Measurements from ENCODE around the gene WARS2.

WARS2 gene

DNA sequence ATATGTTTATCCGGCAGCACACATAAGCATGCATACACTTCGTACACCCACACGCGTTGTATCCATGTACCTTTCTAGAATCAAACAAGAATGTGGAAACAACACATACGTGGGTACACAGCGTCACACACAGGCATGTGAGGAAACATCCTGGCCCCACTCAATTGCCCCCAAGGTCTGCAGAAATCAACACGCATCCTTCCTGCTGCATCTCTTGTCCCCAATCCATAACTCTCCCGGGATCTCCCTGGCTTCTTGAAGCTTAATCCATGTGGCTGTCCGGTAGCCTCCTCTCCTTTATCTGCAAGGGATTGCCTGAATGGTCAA is 146.8 kb downstream of the WARS2 start:
- DNase-seq: no peak

DNA sequence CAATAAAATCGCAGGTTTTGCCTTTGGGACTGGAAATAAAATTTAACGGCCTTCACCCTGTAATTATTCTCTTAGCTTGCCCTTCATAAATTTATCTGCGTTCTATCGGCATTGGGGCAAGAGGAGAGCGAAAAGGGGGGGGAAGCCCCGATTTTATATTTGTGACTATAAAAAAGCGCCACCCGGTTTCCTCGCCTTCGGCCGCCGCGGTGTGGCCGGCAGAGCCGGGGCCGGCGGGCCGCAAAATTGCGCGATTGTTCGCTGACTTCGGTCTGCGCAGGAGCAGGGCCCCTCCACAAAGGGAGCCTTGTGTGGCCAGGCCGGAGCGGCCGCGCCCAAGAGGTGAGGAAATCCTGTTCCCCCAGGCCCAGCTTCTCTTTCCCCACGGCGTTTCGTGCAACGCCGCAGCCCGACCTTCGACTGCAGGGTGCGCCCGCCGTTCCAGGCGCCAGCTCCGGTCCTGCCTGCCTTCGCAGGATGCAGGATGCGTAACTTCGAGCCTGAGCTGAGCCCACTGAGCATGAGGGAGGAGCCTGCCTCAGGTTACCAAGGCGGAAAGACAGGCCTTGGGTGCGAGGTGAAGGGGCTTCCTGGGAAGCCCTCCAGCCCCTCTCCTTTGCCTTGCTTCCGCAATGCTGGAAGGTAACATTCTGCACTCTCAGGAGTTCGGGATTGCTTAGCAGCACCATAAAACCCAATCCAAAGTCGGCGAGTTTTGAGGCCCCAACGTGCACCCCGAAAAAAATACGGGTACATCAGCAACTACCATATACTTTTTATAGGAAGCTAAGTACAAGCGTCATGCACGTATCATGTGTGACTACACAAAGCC is 147.4 kb downstream of the WARS2 start:
- DNase-seq: no peak

DNA sequence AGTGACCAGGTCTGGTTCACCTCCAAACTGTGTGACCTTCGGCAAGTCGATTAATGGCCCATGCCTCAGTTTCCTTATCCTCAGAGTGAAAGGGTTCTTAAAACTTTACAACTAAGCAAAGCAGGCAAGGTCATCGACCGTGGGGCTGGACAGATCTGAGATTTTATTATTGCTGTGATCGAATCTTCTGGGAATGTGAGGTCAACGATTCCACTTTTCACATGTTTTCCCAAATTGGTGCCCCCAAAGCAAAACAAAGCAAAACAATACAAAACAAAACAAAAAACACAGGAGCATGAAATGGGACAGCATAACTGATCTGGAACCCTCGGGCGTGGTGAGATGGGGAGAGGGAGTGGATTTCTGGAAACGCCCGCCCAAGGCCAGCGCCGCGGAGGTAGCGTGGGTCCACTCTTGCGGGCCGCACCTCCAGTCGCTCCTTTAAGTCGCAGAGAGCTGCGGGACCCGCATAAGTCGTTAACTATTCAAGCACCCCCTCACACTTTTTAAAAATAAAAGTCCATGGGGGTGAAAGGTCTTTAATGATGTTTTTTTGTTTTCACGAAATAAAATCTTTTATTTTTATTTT is 148.1 kb downstream of the WARS2 start:
- DNase-seq: no peak

DNA sequence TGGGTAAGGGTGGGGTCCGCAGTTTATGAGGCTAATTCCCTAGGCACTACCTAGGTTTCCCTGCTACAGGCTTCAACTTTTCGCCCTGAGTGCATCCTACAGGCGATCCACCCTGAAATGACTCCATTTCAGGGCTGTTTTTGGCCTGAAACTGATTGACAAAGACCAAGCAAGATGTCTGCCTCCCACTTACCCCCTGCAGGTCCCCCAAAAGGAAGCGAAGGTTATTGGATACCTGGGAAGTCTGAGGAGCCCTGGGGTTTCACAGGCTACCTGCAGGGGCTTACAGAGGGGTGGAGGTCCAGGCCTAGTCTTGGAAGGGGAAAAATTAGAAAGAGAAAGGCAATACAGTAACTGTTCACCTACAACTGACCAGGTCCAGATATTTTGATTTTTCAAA is 149.0 kb downstream of the WARS2 start:
- no peak for DNase-seq

DNA sequence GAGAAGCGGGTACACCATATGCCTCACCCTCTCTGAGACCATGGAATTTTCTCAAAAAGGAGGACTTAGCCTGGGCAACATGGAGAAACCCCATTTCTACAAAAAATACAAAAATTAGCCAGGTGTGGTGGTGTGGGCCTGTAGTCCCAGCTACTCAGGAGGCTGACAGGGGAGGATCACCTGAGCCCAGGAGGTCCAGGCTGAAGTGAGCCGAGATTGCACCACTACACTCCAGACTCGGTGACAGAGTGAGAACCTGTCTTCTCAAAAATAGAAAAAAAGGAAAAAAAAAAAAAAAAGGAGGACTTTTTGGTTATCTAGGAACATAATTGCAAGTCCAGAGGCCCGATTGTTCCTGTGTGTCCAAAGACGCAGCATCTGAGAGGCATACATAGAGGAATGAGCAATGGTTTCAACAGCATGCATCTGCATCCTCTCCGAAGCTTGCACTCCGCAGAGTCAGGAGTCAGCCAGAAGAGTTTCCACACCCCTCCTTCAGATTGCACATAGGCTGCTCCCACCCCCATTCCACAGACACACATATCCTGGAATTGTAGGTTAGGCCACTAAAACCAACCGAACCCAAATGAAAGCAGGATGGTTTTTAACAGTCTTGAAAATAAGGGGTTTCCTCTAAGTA is 149.8 kb downstream of the WARS2 start:
- no peak for DNase-seq

DNA sequence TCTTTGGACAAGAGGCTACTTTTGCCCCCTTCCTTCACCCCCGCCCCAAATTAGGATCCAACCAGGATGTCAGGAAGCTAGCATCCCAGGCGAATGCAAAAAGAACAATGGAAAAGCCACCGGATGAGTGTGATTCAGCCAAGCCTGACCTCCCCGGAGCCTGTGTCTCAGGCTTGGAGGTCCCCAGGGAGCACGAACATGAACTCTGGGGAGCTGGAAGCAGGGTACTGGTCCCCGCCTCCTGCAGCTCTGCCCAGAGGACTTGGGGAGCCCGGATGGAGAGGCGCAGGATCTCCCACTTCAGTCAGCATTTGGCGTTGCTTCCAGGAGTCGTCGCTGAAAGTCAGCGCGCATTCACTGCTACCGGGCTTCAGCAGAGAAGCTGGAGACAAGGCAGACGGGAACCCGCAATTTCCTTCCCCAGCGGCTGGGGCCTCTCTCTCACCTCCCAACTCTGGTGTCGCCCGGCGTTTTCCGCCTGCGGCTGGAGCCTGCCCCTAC is 150.5 kb downstream of the WARS2 start:
- no peak for DNase-seq

DNA sequence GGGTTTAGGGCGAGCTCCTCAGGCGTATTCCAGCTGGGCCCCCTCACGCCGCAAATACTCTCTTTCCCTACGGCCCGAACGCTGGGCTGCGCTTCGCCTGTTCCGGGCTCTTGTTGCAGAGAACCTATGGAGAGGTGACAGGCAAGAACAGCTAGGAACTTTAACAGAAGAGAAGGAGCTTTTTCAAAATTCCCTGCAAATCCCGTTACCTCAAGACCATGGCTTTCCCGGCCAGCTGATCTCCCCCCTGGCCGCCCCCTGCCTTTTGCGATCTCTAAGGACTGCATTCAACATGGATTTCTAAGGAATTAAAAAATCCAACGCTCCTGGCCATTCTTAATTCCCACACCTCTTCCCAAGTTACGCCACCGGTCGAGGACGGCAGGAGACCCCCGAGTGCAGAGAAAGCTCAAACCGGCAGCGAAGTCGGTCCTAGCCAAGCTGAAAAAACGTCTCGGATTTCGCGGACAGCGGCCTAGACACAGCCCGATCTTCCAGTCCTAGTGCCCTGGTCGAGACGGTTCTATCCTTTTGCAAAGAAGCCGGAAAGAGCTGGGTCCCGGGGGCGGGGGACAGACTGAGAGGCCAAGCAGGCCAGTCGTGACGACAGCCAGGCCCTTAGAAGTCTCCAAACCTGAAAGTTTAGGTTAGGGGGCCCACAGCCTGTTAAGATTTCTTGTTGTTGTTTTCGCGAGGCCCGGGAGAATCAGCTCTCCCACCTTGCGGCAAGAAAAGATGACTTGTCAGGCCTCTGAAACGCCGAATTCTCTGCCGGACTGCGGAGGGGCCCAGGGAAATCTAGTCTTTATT is 151.2 kb downstream of the WARS2 start:
- DNase-seq: no peak

DNA sequence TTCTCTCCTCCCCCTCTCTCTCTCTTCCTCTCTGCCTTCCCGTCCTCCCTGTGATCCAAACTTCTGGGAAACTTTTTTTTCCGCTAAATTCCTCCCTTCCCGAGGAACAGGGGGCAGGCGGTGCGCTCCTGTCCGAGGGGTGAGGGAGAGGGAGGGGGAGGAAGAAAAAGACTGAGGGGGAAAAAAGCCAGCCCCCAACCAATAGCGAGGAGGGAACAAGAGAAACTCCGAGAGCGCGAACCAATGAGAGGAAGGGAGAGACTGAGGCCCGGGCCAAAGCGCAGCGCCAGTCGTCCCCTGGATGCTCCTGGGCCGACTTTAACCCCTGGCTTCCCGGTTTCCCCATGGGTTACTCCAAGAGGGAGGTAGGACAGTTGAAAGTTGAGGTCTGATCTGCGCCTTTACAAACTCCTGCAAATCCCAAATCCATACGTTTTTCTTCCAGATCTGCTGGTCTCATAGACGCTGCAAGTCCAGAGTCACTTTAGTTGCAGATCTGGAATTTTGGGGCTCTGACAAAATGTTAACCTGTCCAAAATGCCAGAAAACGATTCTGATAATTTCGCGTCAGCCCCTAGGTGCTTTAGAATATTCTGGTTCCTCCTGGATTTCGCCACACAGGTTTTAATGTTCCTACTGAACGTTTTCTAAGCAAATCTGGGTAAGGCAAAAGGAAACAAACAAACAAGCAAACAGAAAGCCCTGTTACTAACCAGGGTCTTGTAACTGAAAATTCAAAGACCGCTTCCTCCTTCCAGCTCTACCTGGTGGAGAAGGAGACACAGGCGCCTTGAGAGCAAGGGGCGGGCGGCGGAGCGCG is 152.1 kb downstream of the WARS2 start, which contains the start of gene TBX15:
TBX15 (minus strand) TSS at position 158 of the 820 bp plus-strand sequence. CDS start 548 bp downstream, outside the sequence.
- DNase-seq: no peak

DNA sequence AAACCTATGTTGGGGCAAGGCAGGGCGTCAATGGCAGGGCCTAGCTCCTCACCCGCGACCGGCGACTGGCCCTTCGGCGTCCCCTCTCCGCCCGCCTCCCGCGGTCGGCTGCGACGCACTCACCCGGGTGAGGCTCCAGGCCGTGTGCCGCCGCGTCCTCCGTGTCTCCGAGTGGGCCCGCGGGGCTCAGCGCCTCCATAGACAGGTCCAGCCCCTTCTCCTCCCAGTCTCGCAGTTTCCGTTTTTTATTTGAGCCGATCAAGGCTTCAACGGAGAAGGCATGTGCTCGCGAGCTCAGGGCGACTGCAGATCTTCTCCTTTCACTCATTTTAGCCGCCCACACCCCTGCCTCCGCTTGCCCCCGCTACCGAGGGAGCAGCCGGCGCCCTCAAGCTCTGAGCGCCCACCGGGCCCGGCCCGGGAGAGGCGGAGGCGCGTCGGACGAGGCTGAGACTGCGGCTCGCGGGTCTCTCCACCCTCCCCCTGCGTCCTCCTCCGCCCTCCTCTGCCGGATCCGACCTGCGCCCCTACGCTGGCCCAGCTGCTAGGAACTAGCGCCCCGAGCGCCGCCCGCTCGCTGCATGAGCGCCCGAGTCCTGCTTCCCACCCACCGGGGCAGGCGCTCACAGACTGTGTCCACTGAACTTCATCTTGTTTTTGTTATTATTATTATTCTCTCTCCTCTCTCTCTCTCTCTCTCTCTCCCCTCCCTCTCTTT is 152.8 kb downstream of the WARS2 start:
- DNase-seq: no peak

DNA sequence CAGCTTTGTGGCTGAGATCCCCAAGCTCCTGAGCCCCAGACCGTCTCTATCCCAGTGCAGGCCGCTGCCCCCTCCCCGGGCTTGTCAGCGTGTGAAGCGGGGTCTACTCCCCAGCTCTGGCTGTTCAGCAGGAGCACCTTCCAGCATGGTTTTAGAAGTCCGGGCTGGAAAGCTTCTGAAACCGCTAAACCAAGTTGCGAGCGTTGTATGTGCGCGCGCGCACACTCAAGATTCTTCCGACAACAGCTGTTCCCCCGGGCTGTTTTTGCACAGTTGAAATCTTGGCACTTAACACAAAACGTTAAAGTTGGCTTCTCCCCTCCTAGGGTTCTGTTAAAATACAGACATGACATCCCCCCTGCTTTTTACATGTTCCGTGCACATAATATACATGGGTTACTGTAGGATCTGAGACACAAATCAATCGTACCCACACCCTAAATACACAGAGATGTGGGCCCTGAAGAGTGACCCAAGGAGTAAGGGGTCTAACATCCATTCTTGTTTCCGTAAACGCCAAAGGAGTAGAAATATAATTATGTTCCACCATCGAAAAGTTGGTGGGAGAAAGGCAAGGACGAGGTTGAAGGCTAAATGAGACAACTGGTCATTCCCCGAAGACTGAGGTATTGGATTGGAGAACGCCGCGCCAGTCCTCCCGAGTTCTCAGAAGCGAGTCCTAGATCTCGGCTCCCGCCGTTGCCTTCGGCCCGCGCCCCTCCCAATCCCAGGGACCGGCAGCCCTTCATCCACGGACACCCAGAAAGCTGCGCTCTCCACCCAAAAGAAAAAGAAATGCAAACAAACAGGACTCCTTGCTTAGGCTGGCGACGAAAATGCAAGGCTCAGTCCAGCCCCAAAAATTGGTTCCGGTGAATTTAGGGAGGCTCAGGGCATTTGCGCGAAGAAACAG is 153.6 kb downstream of the WARS2 start:
- DNase-seq: no peak

DNA sequence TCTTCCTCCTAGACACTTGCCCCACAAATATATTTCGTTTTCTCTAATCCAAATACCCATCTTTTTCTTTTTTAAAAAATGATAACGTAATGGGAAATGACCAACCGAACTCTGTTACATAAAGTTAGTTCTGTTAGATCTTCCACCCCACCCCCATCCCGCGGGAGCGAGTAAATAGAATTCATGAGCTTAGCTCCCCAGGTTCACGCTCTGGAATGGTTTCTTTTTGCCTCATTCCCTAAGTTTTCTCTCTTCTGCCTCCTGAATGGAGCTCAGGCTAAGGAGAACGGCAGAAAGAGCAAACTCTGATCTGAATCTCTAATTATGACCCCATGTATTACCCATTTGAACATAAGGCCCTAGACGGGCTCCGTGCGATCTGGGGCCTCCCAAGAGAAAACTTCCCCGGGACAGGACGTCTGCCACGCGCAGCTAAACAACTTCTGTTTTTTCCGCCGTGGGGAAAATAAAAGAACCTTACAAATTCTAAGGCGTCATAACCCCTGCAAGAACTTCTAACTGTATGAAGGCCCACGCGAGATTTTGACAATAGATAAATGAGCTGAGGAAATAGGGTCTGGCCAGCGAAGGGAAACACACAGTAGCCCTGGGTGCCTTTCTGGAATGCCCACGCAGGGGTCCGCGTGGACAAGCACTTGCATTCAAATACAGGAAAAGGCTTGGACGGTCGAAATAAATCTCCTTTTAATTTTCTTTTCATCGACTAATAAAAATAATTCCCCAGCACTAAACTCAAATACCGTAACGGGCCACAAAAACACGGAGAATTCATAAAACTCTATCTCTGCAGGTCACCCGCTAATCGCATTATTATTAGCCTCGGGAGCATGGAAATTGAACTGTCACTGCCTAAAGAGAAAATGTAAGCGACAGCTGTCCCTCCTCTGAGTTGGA is 154.6 kb downstream of the WARS2 start:
- DNase-seq: no peak

DNA sequence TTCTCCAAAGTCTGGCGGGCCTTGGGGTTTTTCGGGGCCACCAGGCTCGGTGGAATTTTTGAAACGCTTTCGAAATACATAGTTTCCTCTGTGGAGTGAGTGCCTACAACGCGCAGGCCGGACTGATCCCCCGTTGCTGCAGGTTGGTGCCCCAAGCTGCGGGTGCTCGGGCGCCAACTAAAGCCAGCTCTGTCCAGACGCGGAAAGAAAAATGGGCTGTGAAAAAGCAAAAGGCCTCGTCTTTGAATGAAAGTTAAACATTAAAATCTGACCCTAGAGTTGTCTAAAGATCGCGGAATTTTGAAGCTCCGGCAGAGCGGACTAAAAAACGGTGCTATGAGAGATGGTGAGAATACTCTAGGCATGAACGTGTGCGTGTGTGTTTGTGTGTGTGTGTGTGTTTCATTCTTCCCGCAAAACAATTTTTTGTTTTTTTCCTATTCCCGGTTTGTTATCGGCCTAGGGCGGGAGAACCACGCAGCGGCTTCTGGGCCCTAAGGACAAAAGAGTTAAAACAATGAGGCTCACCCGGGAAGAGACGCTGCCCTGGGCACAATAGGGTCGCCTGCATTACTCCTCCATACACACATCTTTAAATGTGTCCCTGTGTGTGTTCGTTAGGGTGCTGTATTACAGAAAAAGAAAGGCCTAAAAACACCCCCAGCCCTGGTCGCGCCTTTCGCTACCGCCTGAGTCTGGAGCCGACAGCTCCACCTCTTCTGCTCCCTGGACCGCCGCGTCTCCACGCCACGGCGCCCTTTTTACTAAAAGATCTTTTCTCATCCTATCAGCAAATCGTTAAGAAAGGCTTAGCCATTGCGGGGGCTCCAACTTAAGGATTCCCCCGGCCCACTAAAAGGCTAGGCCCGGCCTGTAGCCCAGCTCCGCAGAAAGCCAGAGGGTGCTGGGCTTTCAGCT is 155.5 kb downstream of the WARS2 start:
- no peak for DNase-seq

DNA sequence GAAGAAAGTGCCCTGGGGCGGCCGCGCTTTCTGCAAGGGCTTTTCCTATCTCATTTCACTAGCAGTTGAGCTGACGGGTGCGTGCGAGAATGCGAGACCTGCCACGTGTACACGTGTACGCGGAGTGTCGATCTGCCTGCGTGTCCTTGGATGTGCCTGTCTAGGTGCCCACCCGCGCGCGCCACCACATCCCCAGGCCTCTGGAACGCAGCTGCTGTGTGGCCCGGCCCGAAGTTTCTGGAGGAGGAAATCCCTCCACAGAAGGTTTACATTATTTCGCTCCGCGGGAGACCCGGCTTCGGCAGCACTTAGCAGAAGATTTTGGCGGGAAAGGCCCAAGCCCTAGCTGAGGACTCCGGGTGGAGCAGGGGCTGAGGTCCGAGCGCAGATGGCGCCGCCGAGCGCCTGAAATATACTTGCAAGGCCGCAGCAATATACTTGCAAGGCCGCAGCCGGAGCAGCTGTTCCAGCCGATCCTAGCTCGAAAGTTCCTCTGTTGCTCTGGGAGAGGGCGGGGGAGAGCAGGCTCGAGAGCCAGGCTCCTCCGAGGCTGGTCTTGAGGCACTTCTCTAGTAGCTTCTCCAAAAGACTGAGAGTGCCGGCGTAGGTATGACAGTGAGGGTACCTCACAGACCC is 156.2 kb downstream of the WARS2 start:
- DNase-seq: no peak

DNA sequence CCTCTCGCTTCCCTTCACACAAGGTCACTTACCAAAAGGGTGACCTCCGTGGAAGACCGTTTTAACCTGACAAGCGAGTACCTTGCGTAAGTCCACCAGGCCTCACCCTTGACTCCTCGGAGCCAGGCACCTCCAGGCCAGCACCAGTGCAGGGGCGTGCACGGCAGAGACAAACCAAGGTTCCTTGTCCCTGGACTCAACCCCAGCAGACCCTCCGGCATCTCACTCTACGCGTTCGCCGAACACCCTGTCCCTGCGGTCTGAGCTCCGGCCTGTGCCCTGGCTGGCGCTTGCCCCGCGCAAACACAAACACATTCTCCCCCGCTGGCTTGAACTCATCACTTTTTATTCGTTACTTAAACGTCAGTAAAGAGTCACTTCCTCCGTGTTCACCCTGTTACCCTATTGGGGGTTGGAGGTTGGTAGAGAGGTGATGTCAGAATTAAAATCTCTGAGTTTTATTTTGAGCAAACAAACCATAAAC is 156.9 kb downstream of the WARS2 start:
- no peak for DNase-seq

DNA sequence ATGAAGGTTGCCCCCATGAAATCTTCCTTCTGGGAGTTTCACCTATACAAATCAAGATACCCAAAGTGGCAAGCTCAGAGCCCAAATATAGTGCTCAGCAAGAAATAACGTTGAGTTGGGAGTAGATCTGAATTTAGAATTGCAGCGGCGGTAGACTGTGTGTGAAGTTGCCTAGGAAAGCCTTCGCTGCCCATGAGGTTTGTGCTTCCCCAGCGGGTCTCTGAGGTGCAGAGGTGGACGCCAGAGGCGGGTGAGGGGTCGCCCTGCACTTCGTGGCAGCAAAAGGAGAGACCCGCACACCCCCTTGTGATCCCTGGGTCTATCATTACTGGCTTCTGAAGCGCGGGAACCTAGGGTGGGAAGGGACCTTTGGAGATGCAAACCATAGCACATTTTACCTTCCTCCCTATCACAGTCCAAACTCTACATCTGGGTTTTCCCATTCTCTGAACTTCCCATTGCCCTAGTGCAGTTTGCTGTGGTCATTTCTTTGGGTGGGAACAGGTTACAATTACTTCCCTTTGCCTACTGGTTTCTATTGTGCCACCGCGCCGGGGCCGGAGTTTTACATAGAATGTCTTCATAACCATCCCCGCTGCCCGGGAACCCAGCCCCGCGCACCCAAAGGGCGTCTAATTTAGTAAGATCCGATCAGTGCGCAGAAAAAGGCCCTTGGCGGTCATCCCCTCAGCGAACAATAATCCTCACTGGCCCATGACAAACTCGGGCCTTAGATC is 157.5 kb downstream of the WARS2 start:
- no peak for DNase-seq

DNA sequence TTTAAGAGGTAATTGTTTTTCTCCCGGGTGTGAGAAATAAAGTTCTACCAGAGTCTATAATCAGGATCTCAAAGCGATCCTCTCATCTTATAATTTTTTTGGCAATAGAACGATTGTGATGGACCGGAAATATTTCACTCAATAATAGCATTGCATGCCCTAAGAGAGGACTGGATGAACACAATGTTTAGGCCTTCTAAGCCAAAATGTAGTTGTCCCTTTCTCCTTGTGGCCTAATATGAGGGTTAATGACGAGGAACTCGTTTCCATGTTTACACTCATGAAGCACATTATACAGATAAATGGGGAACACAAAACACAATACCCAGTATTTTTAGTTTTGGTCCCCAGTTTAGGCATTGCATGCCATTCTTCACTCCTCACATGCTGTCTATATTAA is 158.2 kb downstream of the WARS2 start:
- no peak for DNase-seq

DNA sequence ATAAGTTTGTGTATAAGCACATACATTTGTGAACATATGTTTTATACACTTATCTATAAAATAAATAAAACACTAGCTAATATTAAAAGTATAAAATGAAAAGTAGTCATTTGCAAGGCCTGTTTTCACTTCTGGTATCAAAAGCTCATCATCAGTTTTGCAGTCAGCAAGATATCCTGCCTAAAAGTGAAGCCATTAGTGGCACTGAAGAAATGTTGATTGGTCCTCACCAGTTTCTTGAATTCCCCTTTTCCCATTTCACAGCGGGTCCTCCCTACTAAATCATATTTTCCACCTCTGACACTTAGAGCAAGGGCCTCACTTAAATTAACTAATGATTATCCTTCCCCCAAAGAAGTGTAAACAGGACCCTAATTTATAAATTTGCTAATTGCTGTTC is 159.0 kb downstream of the WARS2 start:
- no peak for DNase-seq

Data from amniotic stem cell (primary cell).